ENCODE results near the gene IFNA17.

IFNA17 gene

GRCh38 chr9:21228122-21228521 is at the start of gene IFNA17:
IFNA17 (minus strand) TSS chr9:21228222; CDS start chr9:21228173, 49 bp downstream.
- Histone ChIP-seq H3K27me3 (ENCODE audit: control insufficient read depth, insufficient read depth, low read length) (no peaks in the 10 kb centered on the region), H3K9ac (ENCODE audit: low read length) (no peak within 1 kb of the TSS), H3K27ac (ENCODE audit: low read length) (no peak within 1 kb of the TSS), H3K9me3 (ENCODE audit: control insufficient read depth, low read depth, low read length) (no peaks in the 10 kb centered on the region), H3K36me3 (ENCODE audit: control insufficient read depth, low read depth, low read length) (no peaks in the 10 kb centered on the region), H3K4me1 (ENCODE audit: control insufficient read depth, low read depth, low read length) (no peaks in the 10 kb centered on the region), H3K4me3 (ENCODE audit: low read length) (no peak within 1 kb of the TSS)

GRCh38 chr9:21268347-21268657 is 40.3 kb upstream of the IFNA17 start:
- Histone ChIP-seq H3K27ac (ENCODE audit: low read length) (no peak overlapping the region), H3K27me3 (ENCODE audit: control insufficient read depth, insufficient read depth, low read length) (peaks cover 57% of the 10 kb centered on the region), H3K4me1 (ENCODE audit: control insufficient read depth, low read depth, low read length) (no peaks in the 10 kb centered on the region)

GRCh38 chr9:21267485-21268346 is 39.7 kb upstream of the IFNA17 start:
- Histone ChIP-seq H3K9me3 (ENCODE audit: control insufficient read depth, low read depth, low read length) (no peaks in the 10 kb centered on the region), H3K36me3 (ENCODE audit: control insufficient read depth, low read depth, low read length) (no peaks in the 10 kb centered on the region), H3K27ac (ENCODE audit: low read length) (no peak overlapping the region), H3K4me3 (ENCODE audit: low read length) (no peak overlapping the region), H3K9ac (ENCODE audit: low read length) (no peak overlapping the region), H3K4me1 (ENCODE audit: control insufficient read depth, low read depth, low read length) (no peaks in the 10 kb centered on the region), H3K27me3 (ENCODE audit: control insufficient read depth, insufficient read depth, low read length) (peaks cover 60% of the 10 kb centered on the region)

More at GRCh38 chr9:21268347-21268657, 40.3 kb upstream of the IFNA17 start:
- H3K4me3 ChIP-seq (ENCODE audit: low read length) = no peak overlapping the region
- no peaks in the 10 kb centered on the region for H3K9me3 ChIP-seq (ENCODE audit: control insufficient read depth, low read depth, low read length)
- H3K9ac ChIP-seq (ENCODE audit: low read length) = no peak overlapping the region
- H3K36me3 ChIP-seq (ENCODE audit: control insufficient read depth, low read depth, low read length) = no peaks in the 10 kb centered on the region

- no peak overlapping the region for H3K27ac ChIP-seq (ENCODE audit: low read length)
- H3K27me3 ChIP-seq (ENCODE audit: control insufficient read depth, insufficient read depth, low read length) = peaks cover 68% of the 10 kb centered on the region
- H3K9ac ChIP-seq (ENCODE audit: low read length) = no peak overlapping the region
Measured at GRCh38 chr9:21266733-21267484, 38.9 kb upstream of the IFNA17 start.

GRCh38 chr9:21265421-21266189 is 37.6 kb upstream of the IFNA17 start:
- H3K9me3 ChIP-seq (ENCODE audit: control insufficient read depth, low read depth, low read length) = no peaks in the 10 kb centered on the region
- H3K36me3 ChIP-seq (ENCODE audit: control insufficient read depth, low read depth, low read length) = no peaks in the 10 kb centered on the region
- no peak overlapping the region for H3K27ac ChIP-seq (ENCODE audit: low read length)
- H3K4me3 ChIP-seq (ENCODE audit: low read length) = no peak overlapping the region
- no peaks in the 10 kb centered on the region for H3K4me1 ChIP-seq (ENCODE audit: control insufficient read depth, low read depth, low read length)
- H3K27me3 ChIP-seq (ENCODE audit: control insufficient read depth, insufficient read depth, low read length) = peaks cover 70% of the 10 kb centered on the region
- no peak overlapping the region for H3K9ac ChIP-seq (ENCODE audit: low read length)

More at GRCh38 chr9:21266733-21267484, 38.9 kb upstream of the IFNA17 start:
- Histone ChIP-seq H3K4me1 (ENCODE audit: control insufficient read depth, low read depth, low read length) (no peaks in the 10 kb centered on the region), H3K9me3 (ENCODE audit: control insufficient read depth, low read depth, low read length) (no peaks in the 10 kb centered on the region), H3K4me3 (ENCODE audit: low read length) (no peak overlapping the region), H3K36me3 (ENCODE audit: control insufficient read depth, low read depth, low read length) (no peaks in the 10 kb centered on the region)

GRCh38 chr9:21255538-21256212 is 27.7 kb upstream of the IFNA17 start:
- Histone ChIP-seq H3K4me3 (ENCODE audit: low read length) (no peak overlapping the region), H3K36me3 (ENCODE audit: control insufficient read depth, low read depth, low read length) (no peaks in the 10 kb centered on the region), H3K4me1 (ENCODE audit: control insufficient read depth, low read depth, low read length) (peaks cover 7% of the 10 kb centered on the region), H3K27me3 (ENCODE audit: control insufficient read depth, insufficient read depth, low read length) (no peaks in the 10 kb centered on the region), H3K9ac (ENCODE audit: low read length) (no peak overlapping the region), H3K27ac (ENCODE audit: low read length) (no peak overlapping the region), H3K9me3 (ENCODE audit: control insufficient read depth, low read depth, low read length) (peaks cover 9% of the 10 kb centered on the region)

GRCh38 chr9:21252721-21253547 is 24.9 kb upstream of the IFNA17 start:
- Histone ChIP-seq H3K9ac (ENCODE audit: low read length) (no peak overlapping the region), H3K4me1 (ENCODE audit: control insufficient read depth, low read depth, low read length) (peaks cover 7% of the 10 kb centered on the region), H3K27ac (ENCODE audit: low read length) (no peak overlapping the region), H3K36me3 (ENCODE audit: control insufficient read depth, low read depth, low read length) (no peaks in the 10 kb centered on the region), H3K4me3 (ENCODE audit: low read length) (no peak overlapping the region), H3K27me3 (ENCODE audit: control insufficient read depth, insufficient read depth, low read length) (no peaks in the 10 kb centered on the region), H3K9me3 (ENCODE audit: control insufficient read depth, low read depth, low read length) (no peaks in the 10 kb centered on the region)

- H3K27ac ChIP-seq (ENCODE audit: low read length) = no peak overlapping the region
- H3K36me3 ChIP-seq (ENCODE audit: control insufficient read depth, low read depth, low read length) = no peaks in the 10 kb centered on the region
- no peaks in the 10 kb centered on the region for H3K27me3 ChIP-seq (ENCODE audit: control insufficient read depth, insufficient read depth, low read length)
- H3K4me1 ChIP-seq (ENCODE audit: control insufficient read depth, low read depth, low read length) = peaks cover 7% of the 10 kb centered on the region
- no peak overlapping the region for H3K9ac ChIP-seq (ENCODE audit: low read length)
- no peaks in the 10 kb centered on the region for H3K9me3 ChIP-seq (ENCODE audit: control insufficient read depth, low read depth, low read length)
- H3K4me3 ChIP-seq (ENCODE audit: low read length) = no peak overlapping the region
Measured at GRCh38 chr9:21251638-21252037, 23.6 kb upstream of the IFNA17 start.

GRCh38 chr9:21251190-21251589 is 23.2 kb upstream of the IFNA17 start:
- H3K4me1 ChIP-seq (ENCODE audit: control insufficient read depth, low read depth, low read length) = peaks cover 7% of the 10 kb centered on the region

GRCh38 chr9:21244836-21245235 is 16.8 kb upstream of the IFNA17 start:
- Histone ChIP-seq H3K4me3 (ENCODE audit: low read length) (no peak overlapping the region), H3K27me3 (ENCODE audit: control insufficient read depth, insufficient read depth, low read length) (no peaks in the 10 kb centered on the region), H3K36me3 (ENCODE audit: control insufficient read depth, low read depth, low read length) (no peaks in the 10 kb centered on the region), H3K9me3 (ENCODE audit: control insufficient read depth, low read depth, low read length) (no peaks in the 10 kb centered on the region), H3K4me1 (ENCODE audit: control insufficient read depth, low read depth, low read length) (no peaks in the 10 kb centered on the region), H3K9ac (ENCODE audit: low read length) (no peak overlapping the region), H3K27ac (ENCODE audit: low read length) (no peak overlapping the region)

More at GRCh38 chr9:21251190-21251589, 23.2 kb upstream of the IFNA17 start:
- H3K36me3 ChIP-seq (ENCODE audit: control insufficient read depth, low read depth, low read length) = no peaks in the 10 kb centered on the region
- H3K9me3 ChIP-seq (ENCODE audit: control insufficient read depth, low read depth, low read length) = no peaks in the 10 kb centered on the region
- H3K27ac ChIP-seq (ENCODE audit: low read length) = no peak overlapping the region
- no peak overlapping the region for H3K9ac ChIP-seq (ENCODE audit: low read length)
- no peak overlapping the region for H3K4me3 ChIP-seq (ENCODE audit: low read length)
- no peaks in the 10 kb centered on the region for H3K27me3 ChIP-seq (ENCODE audit: control insufficient read depth, insufficient read depth, low read length)
